ENCODE results near the gene B3GNT3.

GRCh38 chr19:17794731-17795494, at the start of gene B3GNT3:
- no peak for TF ChIP-seq CTCF (IDR thresholded peaks at IDR 0.05 in 2 of 3, conservative IDR thresholded peaks at IDR 0.05 in 1 of 3; ENCODE audit: borderline replicate concordance in 1 of 3, insufficient read depth in 1 of 3, low read depth in 2 of 3, low read length in 2 of 3)
- TF ChIP-seq ATF3 (IDR thresholded peaks at IDR 0.05), result no peak
- no peak for TF ChIP-seq RAD21 (IDR thresholded peaks at IDR 0.05; ENCODE audit: low read depth)
- no peak for TF ChIP-seq ZBTB33 (IDR thresholded peaks at IDR 0.05; ENCODE audit: extremely low read depth, insufficient replicate concordance, low read length)
- peak; percentile 87 for TF ChIP-seq POLR2AphosphoS5 (IDR thresholded peaks at IDR 0.05; ENCODE audit: low read depth, low read length)
- peak; percentile 73; the same call in 1 of the 2 replicates for TF ChIP-seq CBX3 (IDR thresholded peaks at IDR 0.05; ENCODE audit: low read depth)
- no peak for TF ChIP-seq EZH2phosphoT487 (IDR thresholded peaks at IDR 0.05; ENCODE audit: borderline replicate concordance)
- peak; percentile 42 for TF ChIP-seq POLR2A (IDR thresholded peaks at IDR 0.05; ENCODE audit: borderline replicate concordance, extremely low read depth, insufficient read depth, insufficient read length)
- TF ChIP-seq EZH2 (IDR thresholded peaks at IDR 0.05), result no peak
- no peak for TF ChIP-seq EGR1 (IDR thresholded peaks at IDR 0.05; ENCODE audit: low read depth)

Data from HCT116 (cell line).